HepG2 (cell line): ENCODE data around the gene MAOB. TPM values are rescaled to one million over a fixed set of nuclear protein-coding genes. Genes with fewer than 3 reads are reported as not detected.

Experiments used
- ATAD3A ChIP-seq: sonication (generic); formaldehyde crosslinking; IDR thresholded peaks from 2 replicates; pipeline ENCODE4 v1.4.0; 2020; ENCODE audit warnings: missing genetic modification reagents
- CBFB ChIP-seq: sonication (generic); formaldehyde crosslinking; IDR thresholded peaks from 2 replicates; pipeline ENCODE4 v1.4.0; 2020; ENCODE audit warnings: missing genetic modification reagents
- CREB1 ChIP-seq, 2 experiments: fragments of 450-650 bp in 1 of 2; IDR thresholded peaks; 2 replicates each; pipeline ENCODE4 v1.6.1; 2016 to 2017; ENCODE audit warnings: control low read depth in 1 of 2, mild to moderate bottlenecking in 1 of 2, missing compliant biosample characterization in 1 of 2, missing genetic modification characterization in 1 of 2
- KAT7 ChIP-seq: IDR thresholded peaks from 2 replicates; pipeline ENCODE4 v1.6.1; 2018; ENCODE audit warnings: borderline replicate concordance, missing compliant biosample characterization
- KLF12 ChIP-seq: sonication (generic); formaldehyde crosslinking; IDR thresholded peaks from 2 replicates; pipeline ENCODE4 v1.4.0; 2020; ENCODE audit warnings: missing genetic modification reagents, borderline replicate concordance
- NONO ChIP-seq, 2 experiments: fragments of 450-650 bp in 1 of 2; sonication (generic) in 1 of 2; formaldehyde crosslinking in 1 of 2; IDR thresholded peaks in 1 of 2; conservative IDR thresholded peaks in 1 of 2; 2 replicates each; pipeline versions ENCODE4 v1.6.1 to v1.8.0; 2017 to 2022; ENCODE audit warnings: mild to moderate bottlenecking in 1 of 2, missing genetic modification reagents in 1 of 2, moderate library complexity in 1 of 2
- PLSCR1 ChIP-seq: sonication (generic); formaldehyde crosslinking; IDR thresholded peaks from 2 replicates; pipeline ENCODE4 v1.5.0; 2020; ENCODE audit warnings: missing genetic modification reagents, mild to moderate bottlenecking, borderline replicate concordance
- PRDM4 ChIP-seq: sonication (generic); formaldehyde crosslinking; IDR thresholded peaks from 2 replicates; pipeline ENCODE4 v1.9.0; 2021; ENCODE audit warnings: missing genetic modification reagents, borderline replicate concordance
- SRSF4 ChIP-seq: fragments of 200-400 bp; formaldehyde crosslinking; IDR thresholded peaks from one replicate; pipeline ENCODE4 v1.6.1; 2018; ENCODE audit warnings: mild to moderate bottlenecking, low read depth, low read length, moderate library complexity; ENCODE audit not compliant: poor library complexity, severe bottlenecking
- TEAD2 ChIP-seq: sonication (generic); formaldehyde crosslinking; IDR thresholded peaks from 2 replicates; pipeline ENCODE4 v1.9.0; 2021; ENCODE audit warnings: missing genetic modification reagents
- TEF ChIP-seq: sonication (generic); formaldehyde crosslinking; IDR thresholded peaks from 2 replicates; pipeline ENCODE4 v1.5.0; 2020; ENCODE audit warnings: missing genetic modification reagents
- THAP11 ChIP-seq: IDR thresholded peaks from 2 replicates; pipeline ENCODE4 v1.6.1; 2016; ENCODE audit warnings: missing biosample characterization, missing genetic modification reagents
- TIGD3 ChIP-seq: sonication (generic); formaldehyde crosslinking; IDR thresholded peaks from 2 replicates; pipeline ENCODE4 v1.5.1; 2020; ENCODE audit warnings: mild to moderate bottlenecking, missing genetic modification reagents, borderline replicate concordance
- ZNF142 ChIP-seq: sonication (generic); formaldehyde crosslinking; IDR thresholded peaks from 2 replicates; pipeline ENCODE4 v1.4.0; 2020; ENCODE audit warnings: missing genetic modification reagents
- ZNF143 ChIP-seq: sonication (generic); formaldehyde crosslinking; IDR thresholded peaks from 2 replicates; pipeline ENCODE4 v1.4.0; 2020; ENCODE audit warnings: missing genetic modification reagents
- ZNF496 ChIP-seq: sonication (generic); formaldehyde crosslinking; IDR thresholded peaks from 2 replicates; pipeline ENCODE4 v1.8.1; 2023; ENCODE audit warnings: mild to moderate bottlenecking, moderate library complexity, missing genetic modification reagents; ENCODE audit not compliant: insufficient replicate concordance
- ZNF564 ChIP-seq: sonication (generic); formaldehyde crosslinking; IDR thresholded peaks from 2 replicates; pipeline ENCODE4 v1.8.1; 2023; ENCODE audit warnings: mild to moderate bottlenecking, missing genetic modification reagents
- ZNF746 ChIP-seq: sonication (generic); formaldehyde crosslinking; IDR thresholded peaks from 2 replicates; pipeline ENCODE4 v1.8.0; 2022; ENCODE audit warnings: mild to moderate bottlenecking, missing genetic modification reagents
- ZNF747 ChIP-seq: sonication (generic); formaldehyde crosslinking; IDR thresholded peaks from 2 replicates; pipeline ENCODE4 v1.8.1; 2023; ENCODE audit warnings: missing genetic modification reagents, mild to moderate bottlenecking, borderline replicate concordance
- polyA plus RNA-seq, 8 experiments: library from polyadenylated mRNA; depleted of rRNA in 3 of 8; stranded (reverse) in 7 of 8; unstranded in 1 of 8; fragments of >200 nt; fragmentation: Illumina TruSeq in 4 of 8; extraction: Trizol in 4 of 8; gene quantifications; 2 replicates each; pipeline versions ENCODE4 v1.2.1 to v1.2.3, GENCODE V29; 2011 to 2016; ENCODE audit warnings: low read depth in 4 of 8, missing spikeins in 1 of 8, mixed read lengths in 1 of 8; ENCODE audit not compliant: insufficient read depth in 1 of 8
- total RNA-seq, 5 experiments: library from RNA; depleted of rRNA; stranded (reverse); fragments of >200 nt; fragmentation: Illumina TruSeq; extraction: Trizol; gene quantifications; 2 replicates each; pipeline ENCODE4 v1.2.3, GENCODE V29; 2016; ENCODE audit warnings: low read depth in 1 of 5

Gene MAOB
- total and polyA plus RNA-seq, 2 of the 13 experiments (the other 11 are each of a cell fraction or from before 2014, with no cell fraction given) = 11.0 to 19.0 TPM

- no peak for TF ChIP-seq PRDM4 (CRISPR knock-in tag)
- no peak for TF ChIP-seq TEF (CRISPR knock-in tag)
- no peak for TF ChIP-seq ZNF496 (CRISPR knock-in tag)
- no peak for TF ChIP-seq TEAD2 (CRISPR knock-in tag)
- no peak for TF ChIP-seq SRSF4
- TF ChIP-seq ZNF143 (CRISPR knock-in tag) = peak; percentile 42; the same call in 1 of the 2 replicates
- TF ChIP-seq KAT7 = no peak
- TF ChIP-seq ZNF564 (CRISPR knock-in tag) = no peak; the same call in 1 of the 2 replicates
- no peak for TF ChIP-seq TIGD3
- no peak for TF ChIP-seq ATAD3A (CRISPR knock-in tag)
- no peak for TF ChIP-seq PLSCR1 (CRISPR knock-in tag)
- no peak for TF ChIP-seq ZNF747 (CRISPR knock-in tag)
- peak; percentile 59; the same call in 1 of the 2 replicates for TF ChIP-seq ZNF746
- TF ChIP-seq CBFB (CRISPR knock-in tag) = no peak
- peak; percentile 39; the same call in 1 of the 2 replicates for TF ChIP-seq ZNF142 (CRISPR knock-in tag)
- no peak for TF ChIP-seq CREB1 (IDR thresholded peaks at IDR 0.05)
- TF ChIP-seq CREB1 (CRISPR knock-in tag; IDR thresholded peaks at IDR 0.05) = no peak
- no peak for TF ChIP-seq NONO (IDR thresholded peaks at IDR 0.05)
- no peak for TF ChIP-seq NONO (CRISPR knock-in tag; conservative IDR thresholded peaks at IDR 0.05)
- no peak for TF ChIP-seq KLF12 (CRISPR knock-in tag)
- TF ChIP-seq THAP11 = no peak
Measured at GRCh38 chrX:43882294-43882681, at the start of gene MAOB (continued).
